Choroid plexus epithelial cell (primary cell): ENCODE results near the gene CHMP2A.

ENCODE experiments used
- DNase-seq: peaks from one replicate; pipeline ENCODE4 v3.0.0-alpha.2; 2010; ENCODE audit warnings: low read depth
- H3K4me3 ChIP-seq: 2 replicates; pipeline ENCODE4 v1.5.1; 2011; ENCODE audit warnings: low read depth, mild to moderate bottlenecking, control low read depth, low read length, moderate library complexity
- TF ChIP-seq, protein P1 (sequence below): conservative IDR thresholded peaks from 2 replicates; pipeline ENCODE4 v1.5.1; 2011; ENCODE audit warnings: low read depth, mild to moderate bottlenecking, control low read depth, inconsistent platforms, low read length, moderate library complexity

Gene CHMP2A

DNA sequence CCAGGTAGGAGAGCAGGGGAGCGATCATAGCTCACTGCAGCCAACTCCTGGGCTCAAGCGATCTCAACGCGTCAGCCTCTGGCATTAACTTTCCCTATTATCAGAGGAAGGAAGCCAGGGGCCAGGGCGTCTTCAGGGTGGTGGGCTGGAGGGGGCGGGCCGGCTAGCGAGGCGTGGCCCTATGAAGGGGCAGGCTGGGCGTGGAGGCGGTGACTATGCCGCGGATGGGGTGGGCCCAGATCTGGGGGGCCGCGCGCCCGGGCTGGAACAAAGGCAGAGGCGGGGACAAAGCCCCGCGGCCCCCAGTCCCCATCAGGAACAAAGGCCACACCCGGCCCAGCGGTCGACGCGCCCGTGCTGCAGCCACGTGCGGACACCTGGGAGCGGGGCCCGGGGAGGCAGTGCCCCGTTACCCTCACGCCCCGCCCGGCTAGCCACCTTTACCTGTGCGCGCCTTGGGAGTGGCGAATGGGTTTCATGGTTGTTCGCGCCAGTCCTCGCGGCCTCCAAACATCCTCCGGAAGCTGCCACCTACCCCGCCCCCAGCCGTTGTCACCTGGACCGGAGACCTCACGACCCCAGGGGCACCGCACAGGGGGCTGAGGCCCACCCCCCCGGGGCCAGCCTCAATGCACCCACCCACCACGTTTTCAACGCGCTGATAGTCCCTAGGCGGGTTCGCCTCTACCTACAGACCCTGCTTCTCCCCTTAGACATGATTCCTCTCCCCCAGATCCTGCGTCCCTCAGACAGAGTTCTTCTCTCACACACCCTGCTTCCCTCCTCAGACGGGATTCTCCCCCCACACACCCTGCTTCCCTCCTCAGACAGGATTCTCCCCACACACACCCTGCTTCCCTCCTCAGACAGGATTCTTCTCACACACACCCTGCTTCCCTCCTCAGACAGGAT is 16.4 kb downstream of the CHMP2A start:
- H3K4me3 ChIP-seq = peak overlapping the region; percentile 47
- TF ChIP-seq, protein P1, sequence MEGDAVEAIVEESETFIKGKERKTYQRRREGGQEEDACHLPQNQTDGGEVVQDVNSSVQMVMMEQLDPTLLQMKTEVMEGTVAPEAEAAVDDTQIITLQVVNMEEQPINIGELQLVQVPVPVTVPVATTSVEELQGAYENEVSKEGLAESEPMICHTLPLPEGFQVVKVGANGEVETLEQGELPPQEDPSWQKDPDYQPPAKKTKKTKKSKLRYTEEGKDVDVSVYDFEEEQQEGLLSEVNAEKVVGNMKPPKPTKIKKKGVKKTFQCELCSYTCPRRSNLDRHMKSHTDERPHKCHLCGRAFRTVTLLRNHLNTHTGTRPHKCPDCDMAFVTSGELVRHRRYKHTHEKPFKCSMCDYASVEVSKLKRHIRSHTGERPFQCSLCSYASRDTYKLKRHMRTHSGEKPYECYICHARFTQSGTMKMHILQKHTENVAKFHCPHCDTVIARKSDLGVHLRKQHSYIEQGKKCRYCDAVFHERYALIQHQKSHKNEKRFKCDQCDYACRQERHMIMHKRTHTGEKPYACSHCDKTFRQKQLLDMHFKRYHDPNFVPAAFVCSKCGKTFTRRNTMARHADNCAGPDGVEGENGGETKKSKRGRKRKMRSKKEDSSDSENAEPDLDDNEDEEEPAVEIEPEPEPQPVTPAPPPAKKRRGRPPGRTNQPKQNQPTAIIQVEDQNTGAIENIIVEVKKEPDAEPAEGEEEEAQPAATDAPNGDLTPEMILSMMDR = no peak
- DNase-seq = no peak

DNA sequence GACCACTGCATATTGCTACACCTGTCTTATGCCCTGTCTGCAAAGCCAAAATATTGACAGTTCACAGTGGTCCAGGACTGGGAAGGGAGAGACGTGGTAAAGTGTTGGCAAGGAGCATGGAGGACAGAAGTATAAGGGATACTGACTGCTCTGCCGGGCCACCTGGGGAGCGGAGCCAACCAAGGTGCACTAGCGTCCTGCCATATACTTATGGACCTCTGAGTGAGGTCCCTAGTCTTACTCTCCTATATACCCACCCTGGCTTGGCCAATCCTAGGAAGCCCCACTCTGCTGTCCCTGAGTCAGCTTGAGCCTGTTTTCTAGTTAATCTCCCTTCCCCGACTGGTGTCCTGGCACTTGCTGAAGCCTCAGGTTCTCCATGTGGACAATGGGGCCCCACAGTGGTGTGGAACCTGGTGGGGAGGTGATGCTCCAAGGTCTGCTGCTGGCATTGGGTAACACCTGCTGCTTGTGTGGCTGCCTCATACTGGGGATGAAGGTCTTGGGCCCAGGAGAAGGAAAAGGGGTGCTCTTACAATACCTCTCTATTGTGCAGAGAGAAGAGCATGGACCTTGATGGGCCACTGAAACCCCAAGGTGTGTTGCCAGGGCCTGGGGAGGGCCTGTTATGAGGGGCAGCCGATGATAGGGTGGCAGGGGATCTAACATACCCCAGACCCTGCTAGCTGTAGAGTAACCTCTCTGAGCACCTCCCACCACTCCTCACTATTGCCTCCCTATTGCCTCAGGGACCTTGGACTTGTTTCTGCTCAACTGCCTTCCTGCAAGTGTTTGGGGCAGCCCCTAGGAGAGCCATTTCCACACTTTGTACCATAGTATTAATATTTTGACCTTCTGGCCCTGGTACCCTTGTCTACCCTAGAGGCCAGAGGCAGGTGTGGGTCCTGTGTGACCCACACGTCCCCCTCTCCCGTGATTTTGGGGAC is 17.8 kb downstream of the CHMP2A start:
- no peak for DNase-seq
- TF ChIP-seq, protein P1 = no peak
- H3K4me3 ChIP-seq = no peak overlapping the region

DNA sequence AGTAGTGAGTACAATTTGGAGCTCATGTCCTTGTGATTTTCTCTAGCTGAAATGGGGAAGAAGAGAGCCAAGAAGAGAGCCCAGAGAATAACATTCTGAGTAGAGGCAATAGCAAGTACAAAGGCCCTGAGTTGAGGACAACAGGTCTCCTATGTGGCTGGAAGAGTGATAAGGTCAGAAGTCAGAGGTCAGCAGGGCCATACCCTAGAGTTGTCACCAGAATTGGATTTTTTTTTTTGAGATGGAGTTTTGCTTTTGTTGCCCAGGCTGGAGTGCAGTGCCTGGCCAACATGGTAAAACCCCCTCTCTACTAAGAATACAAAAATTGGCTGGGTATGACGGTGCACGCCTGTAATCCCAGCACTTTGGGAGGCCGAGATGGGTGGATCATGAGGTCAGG is 19.0 kb downstream of the CHMP2A start:
- TF ChIP-seq, protein P1 = no peak
- no peak overlapping the region for H3K4me3 ChIP-seq
- DNase-seq = no peak

DNA sequence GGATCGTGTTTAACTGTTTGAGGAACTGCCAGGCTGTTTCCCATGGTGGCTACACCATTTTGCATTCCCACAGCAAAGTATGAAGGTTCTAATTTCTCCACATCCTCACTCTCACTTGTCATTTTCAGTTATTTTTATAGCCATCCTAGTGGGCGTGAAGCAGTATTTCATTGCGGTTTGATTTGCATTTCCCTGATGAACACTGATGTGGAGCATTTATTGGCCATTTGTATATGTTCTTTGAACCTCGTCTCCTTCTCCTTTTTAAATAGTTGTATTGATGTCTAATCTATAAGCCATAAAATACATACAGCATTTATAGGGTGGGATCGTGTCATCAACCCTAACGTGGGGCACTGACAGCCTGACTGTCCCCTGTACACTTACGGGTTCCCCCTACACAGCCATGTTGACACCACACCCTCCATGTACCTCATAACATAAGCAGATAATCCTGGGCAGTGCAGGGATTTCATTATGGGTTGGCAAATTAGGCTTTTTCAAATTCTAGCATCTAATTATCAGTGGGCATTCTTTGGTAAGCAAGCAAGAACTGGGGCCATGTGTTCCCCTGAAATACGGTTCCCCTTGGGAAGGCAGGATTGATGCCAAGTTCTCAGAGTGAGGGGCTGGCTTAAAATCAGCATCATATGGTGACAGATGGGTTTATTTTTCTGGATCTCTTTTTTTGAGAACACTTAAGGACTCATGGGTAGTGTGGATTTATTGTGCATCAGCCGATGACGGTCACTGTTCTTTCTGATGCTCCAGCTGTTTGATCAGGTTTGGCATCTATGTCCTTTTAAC is 23.7 kb downstream of the CHMP2A start:
- no peak overlapping the region for H3K4me3 ChIP-seq
- TF ChIP-seq, protein P1 = no peak
- DNase-seq = no peak

DNA sequence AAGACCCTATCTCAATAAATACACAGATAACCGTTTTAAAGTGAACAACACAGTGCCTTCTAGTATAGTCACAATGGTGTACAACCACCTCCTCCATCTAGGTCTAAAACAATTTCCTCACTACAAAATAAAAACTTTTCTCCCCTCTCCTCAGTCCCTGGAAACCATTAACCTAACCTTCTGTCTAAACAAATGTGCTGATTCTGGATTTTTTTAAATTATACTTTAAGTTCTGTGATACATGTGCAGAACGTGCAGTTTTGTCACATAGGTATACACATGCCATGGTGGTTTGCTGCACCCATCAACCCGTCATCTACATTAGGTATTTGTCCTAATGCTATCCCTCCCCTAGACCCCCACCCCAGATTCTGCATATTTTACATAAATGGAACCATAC is 25.5 kb downstream of the CHMP2A start:
- DNase-seq = no peak
- H3K4me3 ChIP-seq = no peak overlapping the region
- TF ChIP-seq, protein P1 = no peak

DNA sequence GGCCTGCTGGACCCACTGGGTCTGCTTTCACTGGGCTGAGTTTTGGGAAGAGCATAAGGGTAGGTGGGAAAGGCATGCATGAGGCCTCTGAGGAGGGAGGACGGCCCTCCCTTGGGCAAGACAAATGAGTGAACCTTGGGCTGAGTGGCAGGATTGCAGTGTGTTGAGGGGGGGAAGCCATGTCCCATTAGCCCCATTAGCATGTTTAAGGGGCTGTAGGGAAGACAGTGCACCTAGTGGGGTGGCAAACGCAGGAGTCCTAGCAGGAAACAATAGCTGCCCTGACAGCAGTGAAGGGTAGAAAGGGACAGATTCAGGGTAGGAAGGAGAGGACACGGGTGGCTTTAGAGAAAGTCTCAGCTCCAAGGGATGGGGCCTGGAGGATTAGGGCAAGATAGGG is 32.2 kb downstream of the CHMP2A start:
- H3K4me3 ChIP-seq = no peak overlapping the region
- TF ChIP-seq, protein P1 = no peak
- DNase-seq = no peak
